CD8-positive, alpha-beta memory T cell (primary cell): ENCODE measurements around the gene IL17D. TPM values are rescaled to one million over a fixed set of nuclear protein-coding genes. Genes with fewer than 3 reads are reported as not detected.
"Not testable (repeated sequence)": the region's sequence is repeated elsewhere in the genome, so short reads cannot be mapped to it uniquely, and the experiment has no call there.

Experiments
- CTCF ChIA-PET: fragments of 350-600 bp; sonication (Branson Sonifier 250); formaldehyde crosslinking; loops from one replicate; lab custom pipeline; 2021; ENCODE audit warnings: antibody characterized with exemption; lab: Charles Lee
- POLR2A ChIA-PET: fragments of 350-600 bp; sonication (Branson Sonifier 250); formaldehyde crosslinking; loops from one replicate; lab custom pipeline; 2021; ENCODE audit warnings: antibody characterized with exemption; lab: Charles Lee
- DNase-seq, 5 donors: peaks; one replicate each; pipeline versions ENCODE4 v3.0.0 to v3.0.0-alpha.2; 2020 to 2022; ENCODE audit warnings: mixed read lengths in 1 of 5
- H3K27ac ChIP-seq: one replicate; pipeline ENCODE4 v1.7.0; 2013; ENCODE audit warnings: low read depth, mild to moderate bottlenecking, low read length, moderate library complexity
- H3K27me3 ChIP-seq: 2 replicates; pipeline ENCODE4 v1.7.0; 2013; ENCODE audit warnings: low read length, mild to moderate bottlenecking; ENCODE audit not compliant: insufficient read depth, poor library complexity, severe bottlenecking
- H3K36me3 ChIP-seq: 2 replicates; pipeline ENCODE4 v1.7.0; 2013; ENCODE audit warnings: mild to moderate bottlenecking, low read length, moderate library complexity; ENCODE audit not compliant: insufficient read depth
- H3K4me1 ChIP-seq: 2 replicates; pipeline ENCODE4 v1.7.0; 2013; ENCODE audit warnings: mild to moderate bottlenecking, low read length, moderate library complexity; ENCODE audit not compliant: insufficient read depth
- H3K4me3 ChIP-seq: 2 replicates; pipeline ENCODE4 v1.7.0; 2013; ENCODE audit warnings: mild to moderate bottlenecking, low read length
- H3K9me3 ChIP-seq: 2 replicates; pipeline ENCODE4 v1.7.0; 2013; ENCODE audit warnings: mild to moderate bottlenecking, low read length
- H3K27ac Mint-ChIP-seq, 8 donors: one replicate each; pipeline ENCODE4 v1.8.0; 2020 to 2021; ENCODE audit warnings: mixed read lengths in 8 of 8, mild to moderate bottlenecking in 6 of 8, inconsistent platforms in 3 of 8, moderate library complexity in 3 of 8
- H3K27me3 Mint-ChIP-seq, 2 donors: one replicate each; pipeline ENCODE4 v1.8.0; 2020 to 2021; ENCODE audit warnings: mixed read lengths in 2 of 2, mild to moderate bottlenecking in 1 of 2, moderate library complexity in 1 of 2
- H3K36me3 Mint-ChIP-seq, 3 donors: one replicate each; pipeline ENCODE4 v1.8.0; 2020 to 2021; ENCODE audit warnings: mixed read lengths in 3 of 3, inconsistent platforms in 1 of 3, mild to moderate bottlenecking in 1 of 3
- H3K4me1 Mint-ChIP-seq, 3 donors: one replicate each; pipeline ENCODE4 v1.8.0; 2020 to 2021; ENCODE audit warnings: mixed read lengths in 3 of 3, inconsistent platforms in 1 of 3, mild to moderate bottlenecking in 1 of 3
- H3K4me3 Mint-ChIP-seq, 7 donors: one replicate each; pipeline ENCODE4 v1.8.0; 2020 to 2021; ENCODE audit warnings: mixed read lengths in 7 of 7, mild to moderate bottlenecking in 6 of 7, moderate library complexity in 4 of 7, inconsistent platforms in 2 of 7
- H3K9me3 Mint-ChIP-seq, 5 donors: one replicate each; pipeline ENCODE4 v1.8.0; 2020 to 2022; ENCODE audit warnings: mixed read lengths in 5 of 5, mild to moderate bottlenecking in 3 of 5, moderate library complexity in 2 of 5, inconsistent platforms in 1 of 5
- polyA plus RNA-seq: library from polyadenylated mRNA; unstranded; fragments of 300-500 nt; fragmentation: Illumina TruSeq; gene quantifications from one replicate; pipeline ENCODE4 v1.2.3, GENCODE V29; 2021
- total RNA-seq, 2 experiments: library from RNA; stranded (reverse); gene quantifications; one replicate each; pipeline ENCODE4 v1.2.3, GENCODE V29; 2021

IL17D gene
- total and polyA plus RNA-seq, 3 experiments from 2014 or later: 0.28 to 0.98 (median 0.84) TPM

GRCh38 chr13:20671789-20672188 is 31.7 kb upstream of the IL17D start:
- Histone ChIP-seq H3K27ac (no peak overlapping the region), H3K27me3 (no peaks in the 10 kb centered on the region), H3K9me3 (no peaks in the 10 kb centered on the region), H3K4me1 (peaks cover 13% of the 10 kb centered on the region), H3K36me3 (no peaks in the 10 kb centered on the region), H3K4me3 (no peak overlapping the region)
- Mint-ChIP-seq H3K9me3 (no peaks in the 10 kb centered on the region), H3K36me3 (peaks cover 12 to 36% (median 15%) of the 10 kb centered on the region in 3 donors), H3K4me1 (peaks cover 0 to 2% (median 0%) of the 10 kb centered on the region in 3 donors), H3K27me3 (no peaks in the 10 kb centered on the region), H3K4me3 (no peak overlapping the region), H3K27ac (no peak overlapping the region)
- POLR2A ChIA-PET: no interaction called here
- DNase-seq: no peak
- CTCF ChIA-PET: no interaction called here

GRCh38 chr13:20672772-20673171 is 30.7 kb upstream of the IL17D start:
- ChIA-PET CTCF (no interaction called here), POLR2A (no interaction called here)
- no peaks in the 10 kb centered on the region for H3K9me3 Mint-ChIP-seq
- no peak overlapping the region for H3K4me3 Mint-ChIP-seq
- no peaks in the 10 kb centered on the region for H3K27me3 Mint-ChIP-seq
- Histone ChIP-seq H3K27ac (no peak overlapping the region), H3K4me1 (peaks cover 12% of the 10 kb centered on the region), H3K27me3 (no peaks in the 10 kb centered on the region), H3K4me3 (no peak overlapping the region), H3K9me3 (no peaks in the 10 kb centered on the region), H3K36me3 (no peaks in the 10 kb centered on the region)
- peaks cover 12 to 36% (median 15%) of the 10 kb centered on the region in 3 donors for H3K36me3 Mint-ChIP-seq
- H3K4me1 Mint-ChIP-seq: peaks cover 0 to 2% (median 0%) of the 10 kb centered on the region in 3 donors
- no peak for DNase-seq
- H3K27ac Mint-ChIP-seq: no peak overlapping the region

- POLR2A ChIA-PET: no interaction called here
- Histone ChIP-seq H3K4me1 (peaks cover 4% of the 10 kb centered on the region), H3K27me3 (no peaks in the 10 kb centered on the region), H3K9me3 (no peaks in the 10 kb centered on the region), H3K4me3 (no peak overlapping the region), H3K27ac (no peak overlapping the region), H3K36me3 (no peaks in the 10 kb centered on the region)
- no peak for DNase-seq
- peaks cover 0 to 2% (median 0%) of the 10 kb centered on the region in 3 donors for H3K4me1 Mint-ChIP-seq
- H3K4me3 Mint-ChIP-seq: no peak overlapping the region
- CTCF ChIA-PET: no interaction called here
- H3K27me3 Mint-ChIP-seq: no peaks in the 10 kb centered on the region
- H3K27ac Mint-ChIP-seq: no peak overlapping the region
- no peaks in the 10 kb centered on the region for H3K9me3 Mint-ChIP-seq
- H3K36me3 Mint-ChIP-seq: peaks cover 12 to 38% (median 15%) of the 10 kb centered on the region in 3 donors
These were observed 29.8 kb upstream of the IL17D start for GRCh38 chr13:20673715-20674114.

GRCh38 chr13:20676213-20676612 is 27.3 kb upstream of the IL17D start:
- Histone ChIP-seq H3K27ac (no peak overlapping the region), H3K27me3 (no peaks in the 10 kb centered on the region), H3K4me3 (no peak overlapping the region), H3K36me3 (no peaks in the 10 kb centered on the region), H3K4me1 (no peaks in the 10 kb centered on the region), H3K9me3 (no peaks in the 10 kb centered on the region)
- DNase-seq: no peak
- Mint-ChIP-seq H3K36me3 (peaks cover 12 to 42% (median 18%) of the 10 kb centered on the region in 3 donors), H3K9me3 (no peaks in the 10 kb centered on the region), H3K4me3 (no peak overlapping the region), H3K27me3 (no peaks in the 10 kb centered on the region), H3K27ac (no peak overlapping the region), H3K4me1 (no peaks in the 10 kb centered on the region)
- POLR2A ChIA-PET: no interaction called here
- CTCF ChIA-PET: no interaction called here

GRCh38 chr13:20678606-20679005 is 24.9 kb upstream of the IL17D start:
- DNase-seq, H3K27me3 Mint-ChIP-seq, H3K9me3 ChIP-seq, H3K4me1 Mint-ChIP-seq, H3K27ac Mint-ChIP-seq, POLR2A ChIA-PET, H3K27ac ChIP-seq, H3K4me3 Mint-ChIP-seq, H3K27me3 ChIP-seq, H3K4me1 ChIP-seq, H3K36me3 ChIP-seq, H3K9me3 Mint-ChIP-seq, CTCF ChIA-PET, H3K4me3 ChIP-seq: not testable (repeated sequence)
- peaks cover 5 to 31% (median 15%) of the 10 kb centered on the region in 3 donors for H3K36me3 Mint-ChIP-seq

GRCh38 chr13:20679879-20680278 is 23.6 kb upstream of the IL17D start:
- CTCF ChIA-PET: no interaction called here
- H3K4me1 Mint-ChIP-seq: no peaks in the 10 kb centered on the region
- POLR2A ChIA-PET: no interaction called here
- Histone ChIP-seq H3K4me1 (no peaks in the 10 kb centered on the region), H3K4me3 (no peak overlapping the region), H3K27ac (no peak overlapping the region), H3K36me3 (no peaks in the 10 kb centered on the region), H3K27me3 (no peaks in the 10 kb centered on the region), H3K9me3 (no peaks in the 10 kb centered on the region)
- peaks cover 0 to 27% (median 12%) of the 10 kb centered on the region in 3 donors for H3K36me3 Mint-ChIP-seq
- DNase-seq: no peak
- no peak overlapping the region for H3K27ac Mint-ChIP-seq
- H3K4me3 Mint-ChIP-seq: no peak overlapping the region
- H3K27me3 Mint-ChIP-seq: no peaks in the 10 kb centered on the region
- H3K9me3 Mint-ChIP-seq: no peaks in the 10 kb centered on the region

GRCh38 chr13:20680416-20681080 is 23.0 kb upstream of the IL17D start:
- H3K4me1 ChIP-seq: no peaks in the 10 kb centered on the region
- H3K36me3 ChIP-seq: no peaks in the 10 kb centered on the region
- no peaks in the 10 kb centered on the region for H3K27me3 ChIP-seq
- Mint-ChIP-seq H3K4me1 (no peaks in the 10 kb centered on the region), H3K36me3 (peaks cover 0 to 22% (median 11%) of the 10 kb centered on the region in 3 donors), H3K4me3 (no peak overlapping the region), H3K27me3 (no peaks in the 10 kb centered on the region), H3K27ac (no peak overlapping the region), H3K9me3 (no peaks in the 10 kb centered on the region)
- H3K27ac ChIP-seq: no peak overlapping the region
- CTCF ChIA-PET: no interaction called here
- POLR2A ChIA-PET: no interaction called here
- no peak for DNase-seq
- no peaks in the 10 kb centered on the region for H3K9me3 ChIP-seq
- H3K4me3 ChIP-seq: no peak overlapping the region

GRCh38 chr13:20681481-20681880 is 22.0 kb upstream of the IL17D start:
- CTCF ChIA-PET: not testable (repeated sequence)

More at GRCh38 chr13:20681481-20681880, 22.0 kb upstream of the IL17D start:
- H3K27me3 ChIP-seq, H3K36me3 ChIP-seq, H3K27ac ChIP-seq, POLR2A ChIA-PET, H3K4me1 ChIP-seq, DNase-seq, H3K9me3 ChIP-seq, H3K4me3 ChIP-seq, H3K4me1 Mint-ChIP-seq, H3K9me3 Mint-ChIP-seq, H3K27ac Mint-ChIP-seq, H3K4me3 Mint-ChIP-seq, H3K27me3 Mint-ChIP-seq: not testable (repeated sequence)
- peaks cover 0 to 16% (median 11%) of the 10 kb centered on the region in 3 donors for H3K36me3 Mint-ChIP-seq
